OCI-LY3 (cell line): ENCODE data around the gene CCDC142.

Experiments
- H2AFZ ChIP-seq: fragments of 200-600, 300-600 bp; shearing (Covaris generic); 2 replicates; pipeline ENCODE4 v1.6.0; 2014; ENCODE audit warnings: antibody characterized with exemption, low read depth, low read length
- H3K27ac ChIP-seq: fragments of 200-600, 300-600 bp; sonication (generic); 2 replicates; pipeline ENCODE4 v1.5.1; 2014; ENCODE audit warnings: mild to moderate bottlenecking, low read length, moderate library complexity, mixed read lengths
- H3K27me3 ChIP-seq: fragments of 200-600, 300-600 bp; sonication (generic); 2 replicates; pipeline ENCODE4 v1.6.1; 2014; ENCODE audit warnings: low read depth, low read length, mixed read lengths
- H3K36me3 ChIP-seq: fragments of 200-600, 300-600 bp; sonication (generic); replicated peaks from 2 replicates; pipeline ENCODE3; 2014; ENCODE audit warnings: low read depth, low read length, mixed read lengths
- H3K4me1 ChIP-seq: fragments of 300-600, 200-600 bp; sonication (generic); 2 replicates; pipeline ENCODE4 v1.6.1; 2014; ENCODE audit warnings: low read length, mixed read lengths
- H3K4me2 ChIP-seq: fragments of 200-600, 300-600 bp; sonication (generic); 2 replicates; pipeline ENCODE4 v1.6.1; 2014; ENCODE audit warnings: low read length, mixed read lengths
- H3K4me3 ChIP-seq: fragments of 300-600, 200-600 bp; sonication (generic); 2 replicates; pipeline ENCODE4 v1.5.1; 2014; ENCODE audit warnings: antibody characterized with exemption, mild to moderate bottlenecking, low read length, moderate library complexity
- H3K79me2 ChIP-seq: fragments of 300-600, 200-600 bp; shearing (Covaris generic); 2 replicates; pipeline ENCODE4 v1.6.1; 2014; ENCODE audit warnings: mild to moderate bottlenecking, low read length, mixed read lengths
- H3K9ac ChIP-seq: fragments of 300-600, 200-600 bp; shearing (Covaris generic); 2 replicates; pipeline ENCODE4 v1.6.0; 2014; ENCODE audit warnings: mild to moderate bottlenecking, low read length, moderate library complexity
- H3K9me3 ChIP-seq: fragments of 200-600, 300-600 bp; shearing (Covaris generic); 2 replicates; pipeline ENCODE4 v1.6.1; 2014; ENCODE audit warnings: low read length, mixed read lengths; ENCODE audit not compliant: insufficient read depth
- H4K20me1 ChIP-seq: fragments of 200-600, 300-600 bp; sonication (generic); 2 replicates; pipeline ENCODE4 v1.6.1; 2016; ENCODE audit warnings: low read length, mixed read lengths; ENCODE audit not compliant: insufficient read depth
- CTCF ChIP-seq: fragments of 200-600, 300-600 bp; sonication (generic); IDR thresholded peaks from 2 replicates; pipeline ENCODE4 v1.5.1; 2014; ENCODE audit warnings: antibody characterized with exemption, low read length, low read depth
- EZH2phosphoT487 ChIP-seq: fragments of 200-600 bp; shearing (Covaris generic); IDR thresholded peaks from 2 replicates; pipeline ENCODE4 v1.6.1; 2018; ENCODE audit warnings: antibody characterized with exemption, mixed run types, low read depth

CCDC142 gene

GRCh38 chr2:74527741-74528140 lies 44.9 kb upstream of the CCDC142 start:
- peaks cover 50% of the 10 kb centered on the region for H3K36me3 ChIP-seq
- H3K79me2 ChIP-seq = peaks cover 48% of the 10 kb centered on the region
- H3K27me3 ChIP-seq = no peaks in the 10 kb centered on the region
- TF ChIP-seq CTCF (no peak), EZH2phosphoT487 (no peak)
- peak overlapping the region; percentile 95 for H3K27ac ChIP-seq
- no peaks in the 10 kb centered on the region for H3K9me3 ChIP-seq
- H3K4me3 ChIP-seq = peak overlapping the region; percentile 99
- H4K20me1 ChIP-seq = no peaks in the 10 kb centered on the region; the same call in 1 of the 2 replicates
- H3K4me2 ChIP-seq = peak overlapping the region; percentile 96
- H2AFZ ChIP-seq = no peak overlapping the region
- peak overlapping the region; percentile 98; the same call in 1 of the 2 replicates for H3K9ac ChIP-seq
- H3K4me1 ChIP-seq = peaks cover 44% of the 10 kb centered on the region

- Histone ChIP-seq H3K79me2 (peaks cover 46% of the 10 kb centered on the region), H3K36me3 (peaks cover 41% of the 10 kb centered on the region), H3K27me3 (no peaks in the 10 kb centered on the region), H3K4me1 (peaks cover 42% of the 10 kb centered on the region), H3K4me3 (peak overlapping the region; percentile 99), H2AFZ (no peak overlapping the region), H3K27ac (peak overlapping the region; percentile 95), H3K4me2 (peak overlapping the region; percentile 96), H3K9me3 (no peaks in the 10 kb centered on the region), H4K20me1 (no peaks in the 10 kb centered on the region; the same call in 1 of the 2 replicates), H3K9ac (peak overlapping the region; percentile 48; the same call in 1 of the 2 replicates)
- no peak for TF ChIP-seq EZH2phosphoT487
- no peak for TF ChIP-seq CTCF
Observed at GRCh38 chr2:74526649-74527230, 43.9 kb upstream of the CCDC142 start.

- peak within 1 kb of the TSS; percentile 99 for H3K4me3 ChIP-seq
- H3K4me2 ChIP-seq = peak within 1 kb of the TSS; percentile 96
- H4K20me1 ChIP-seq = no peaks in the 10 kb centered on the region; the same call in 1 of the 2 replicates
- H3K79me2 ChIP-seq = peaks cover 40% of the 10 kb centered on the region
- H3K9me3 ChIP-seq = no peaks in the 10 kb centered on the region
- TF ChIP-seq EZH2phosphoT487 = no peak
- TF ChIP-seq CTCF = no peak
- H3K4me1 ChIP-seq = peaks cover 34% of the 10 kb centered on the region
- H3K36me3 ChIP-seq = peaks cover 34% of the 10 kb centered on the region
- H3K9ac ChIP-seq = peak within 1 kb of the TSS; percentile 48; the same call in 1 of the 2 replicates
- no peaks in the 10 kb centered on the region for H3K27me3 ChIP-seq
- H3K27ac ChIP-seq = peak within 1 kb of the TSS; percentile 95
- no peak within 1 kb of the TSS for H2AFZ ChIP-seq
Observed at GRCh38 chr2:74525717-74526648, 43.2 kb upstream of the CCDC142 start, which contains the start of gene DQX1. Gene DQX1, minus strand, starts transcription at chr2:74526231. Its CDS starts 502 bp downstream, at chr2:74525729.
